K562 (cell line): ENCODE data around the gene IFI44L. TPM values are rescaled to one million over a fixed set of nuclear protein-coding genes. Genes with fewer than 3 reads are reported as not detected.

Source experiments
- ATAC-seq: fragments of 200-7000 bp; cut with Tn5 transposase; 3 replicates; pipeline ENCODE4 v1.9.1; 2020; ENCODE audit warnings: moderate library complexity
- BruUV-seq: library from RNA; stranded (reverse); fragments of 400-500 nt; replicated peaks from 2 replicates; lab custom pipeline; 2021; lab: Mats Ljungman, UMichigan
- CTCF ChIA-PET: fragments of 300-600 bp; formaldehyde crosslinking; extraction: SDS; loops from one replicate; lab custom pipeline; 2021; ENCODE audit warnings: low intra/inter-chr PET ratio; lab: Yijun Ruan, JAX
- POLR2A ChIA-PET: fragments of 300-600, 350-650 bp; sonication (Branson Sonifier 250); formaldehyde crosslinking; extraction: SDS; loops from one replicate; lab custom pipeline; 2021; ENCODE audit warnings: antibody characterized with exemption, inconsistent platforms; lab: Yijun Ruan, JAX
- DNase-seq, 4 experiments: peaks; one replicate each; pipeline versions ENCODE4 v3.0.0 to v3.0.0-alpha.2; 2011 to 2018; ENCODE audit warnings: low spot score in 3 of 4, mixed read lengths in 3 of 4; ENCODE audit errors: extremely low read depth in 1 of 4
- FAIRE-seq: peaks from 2 replicates; lab custom pipeline; 2011; peaks lifted over from hg19 to GRCh38; lab: Jason Lieb, UNC
- H2AFZ ChIP-seq: 2 replicates; pipeline ENCODE4 v1.6.0; 2011; ENCODE audit warnings: low read depth, low read length, control low read depth, inconsistent platforms
- H3K27ac ChIP-seq: fragments of 200-600 bp; 3 replicates; pipeline ENCODE4 v1.8.0; 2011; ENCODE audit warnings: low read depth, mild to moderate bottlenecking, control low read depth, inconsistent platforms, low read length, moderate library complexity, mixed read lengths; ENCODE audit errors: extremely low read depth
- H3K27me3 ChIP-seq, 2 experiments: fragments of 300-600 bp in 1 of 2; 2 replicates in 1 of 2; 3 replicates in 1 of 2; pipeline versions ENCODE4 v1.6.0 to v1.8.0; 2011; ENCODE audit warnings: inconsistent platforms in 2 of 2, low read length in 2 of 2, mild to moderate bottlenecking in 1 of 2, mixed read lengths in 1 of 2, moderate library complexity in 1 of 2; ENCODE audit not compliant: control insufficient read depth in 2 of 2, insufficient read depth in 2 of 2
- H3K36me3 ChIP-seq: fragments of 300-600 bp; 3 replicates; pipeline ENCODE4 v1.8.0; 2011; ENCODE audit warnings: mild to moderate bottlenecking, low read length, inconsistent platforms; ENCODE audit not compliant: control insufficient read depth, insufficient read depth
- H3K4me1 ChIP-seq, 2 experiments: fragments of 200-600 bp in 1 of 2; replicated peaks in 1 of 2; 2 replicates in 1 of 2; 3 replicates in 1 of 2; pipeline versions ENCODE4 v1.5.1 to v1.8.0; 2011; ENCODE audit warnings: inconsistent platforms in 2 of 2, low read length in 2 of 2, mild to moderate bottlenecking in 1 of 2, mixed read lengths in 1 of 2, moderate library complexity in 1 of 2; ENCODE audit not compliant: control insufficient read depth in 2 of 2, insufficient read depth in 2 of 2
- H3K4me2 ChIP-seq: 2 replicates; pipeline ENCODE4 v1.6.1; 2011; ENCODE audit warnings: low read length, control low read depth, inconsistent platforms, mixed read lengths; ENCODE audit not compliant: insufficient read depth
- H3K4me3 ChIP-seq: fragments of 200-600 bp; sonication (generic), shearing (Covaris generic); 2 replicates; pipeline ENCODE4 v1.5.1; 2016; ENCODE audit warnings: control low read depth, inconsistent platforms
- H3K79me2 ChIP-seq: fragments of 200-600 bp; 3 replicates; pipeline ENCODE4 v1.8.0; 2011; ENCODE audit warnings: low read length, inconsistent platforms; ENCODE audit not compliant: control insufficient read depth, insufficient read depth
- H3K9ac ChIP-seq, 2 experiments: 2 replicates each; pipeline versions ENCODE4 v1.6.0 to v1.6.1; 2011; ENCODE audit warnings: low read depth in 2 of 2, low read length in 2 of 2, control low read depth in 1 of 2, inconsistent platforms in 1 of 2, mild to moderate bottlenecking in 1 of 2, mixed read lengths in 1 of 2; ENCODE audit not compliant: insufficient read depth in 1 of 2
- H3K9me1 ChIP-seq: one replicate; pipeline ENCODE4 v1.6.0; 2011; ENCODE audit warnings: inconsistent platforms, mild to moderate bottlenecking, low read length, moderate library complexity; ENCODE audit not compliant: control insufficient read depth, insufficient read depth
- H3K9me3 ChIP-seq: replicated peaks from 2 replicates; pipeline ENCODE4 v1.5.1; 2011; ENCODE audit warnings: low read depth, low read length, inconsistent platforms; ENCODE audit not compliant: control insufficient read depth, insufficient read depth
- H4K20me1 ChIP-seq: replicated peaks from 2 replicates; pipeline ENCODE4 v1.6.1; 2011; ENCODE audit warnings: low read length, inconsistent platforms, mixed read lengths; ENCODE audit not compliant: control insufficient read depth, insufficient read depth
- ATF6 ChIP-seq: sonication (generic); formaldehyde crosslinking; IDR thresholded peaks from 2 replicates; pipeline ENCODE4 v1.4.0; 2020; ENCODE audit warnings: mild to moderate bottlenecking, missing genetic modification reagents
- BCL6 ChIP-seq: fragments of 250-450 bp; sonication (Bioruptor Pico); IDR thresholded peaks from 2 replicates; pipeline ENCODE4 v1.4.0; 2020
- CBFA2T3 ChIP-seq: fragments of 450-650 bp; IDR thresholded peaks from 2 replicates; pipeline ENCODE4 v1.6.1; 2017
- HOMEZ ChIP-seq: fragments of 250-450 bp; sonication (Bioruptor Pico); IDR thresholded peaks from 2 replicates; pipeline ENCODE4 v1.4.0; 2020; ENCODE audit warnings: mild to moderate bottlenecking, moderate library complexity
- MCM7 ChIP-seq, 2 experiments: fragments of 450-650 bp; IDR thresholded peaks; 2 replicates each; pipeline ENCODE4 v1.6.1; 2016 to 2018
- MEF2A ChIP-seq: IDR thresholded peaks from 2 replicates; pipeline ENCODE4 v1.6.1; 2011; ENCODE audit warnings: low read depth, mild to moderate bottlenecking, low read length, moderate library complexity; ENCODE audit not compliant: control insufficient read depth
- NR2C1 ChIP-seq, 2 experiments: fragments of 450-650 bp; IDR thresholded peaks; 2 replicates each; pipeline ENCODE4 v1.6.1; 2017; ENCODE audit warnings: mild to moderate bottlenecking in 2 of 2, antibody characterized with exemption in 1 of 2, inconsistent platforms in 1 of 2, missing compliant biosample characterization in 1 of 2, missing genetic modification characterization in 1 of 2
- POLR2H ChIP-seq: IDR thresholded peaks from 2 replicates; pipeline ENCODE4 v1.6.1; 2016; ENCODE audit warnings: missing genetic modification characterization, low read depth, mild to moderate bottlenecking, control low read depth, missing compliant biosample characterization, moderate library complexity
- RB1 ChIP-seq: fragments of 450-650 bp; IDR thresholded peaks from 2 replicates; pipeline ENCODE4 v1.6.1; 2017; ENCODE audit warnings: low read depth, mild to moderate bottlenecking
- RBFOX2 ChIP-seq: fragments of 200-400 bp; formaldehyde crosslinking; IDR thresholded peaks from 2 replicates; pipeline ENCODE4 v1.6.1; 2017; ENCODE audit warnings: low read depth, mild to moderate bottlenecking, low read length, moderate library complexity
- SAFB2 ChIP-seq: fragments of 200-400 bp; formaldehyde crosslinking; IDR thresholded peaks from 2 replicates; pipeline ENCODE4 v1.6.1; 2018; ENCODE audit warnings: borderline replicate concordance, low read length, low read depth, moderate library complexity; ENCODE audit not compliant: severe bottlenecking
- TOE1 ChIP-seq, 2 experiments: fragments of 450-650 bp in 1 of 2; sonication (generic) in 1 of 2; formaldehyde crosslinking in 1 of 2; IDR thresholded peaks; 2 replicates each; pipeline versions ENCODE4 v1.7.1 to v1.8.0; 2016 to 2022; ENCODE audit warnings: borderline replicate concordance in 2 of 2, mild to moderate bottlenecking in 2 of 2, antibody characterized with exemption in 1 of 2, inconsistent platforms in 1 of 2, low read depth in 1 of 2, missing genetic modification reagents in 1 of 2, moderate library complexity in 1 of 2
- ZNF197 ChIP-seq: fragments of 200-800 bp; sonication (Bioruptor generic); IDR thresholded peaks from 2 replicates; pipeline ENCODE4 v1.6.1; 2016; ENCODE audit warnings: low read depth, missing genetic modification characterization, missing compliant biosample characterization
- ZNF217 ChIP-seq: sonication (generic); formaldehyde crosslinking; IDR thresholded peaks from 2 replicates; pipeline ENCODE4 v1.8.0; 2022; ENCODE audit warnings: mild to moderate bottlenecking, missing genetic modification reagents
- ZNF395 ChIP-seq: fragments of 200-800 bp; sonication (Bioruptor generic); IDR thresholded peaks from 2 replicates; pipeline ENCODE4 v1.6.1; 2017; ENCODE audit warnings: missing genetic modification characterization, missing compliant biosample characterization
- ZNF431 ChIP-seq: sonication (generic); formaldehyde crosslinking; IDR thresholded peaks from 2 replicates; pipeline ENCODE4 v1.8.0; 2022; ENCODE audit warnings: mild to moderate bottlenecking, missing genetic modification reagents
- ZNF436 ChIP-seq: fragments of 250-450, 450-650 bp; sonication (Bioruptor Pico); formaldehyde crosslinking; IDR thresholded peaks from 2 replicates; pipeline ENCODE4 v1.7.0; 2020; ENCODE audit warnings: mild to moderate bottlenecking
- WGBS: fragments of 100-300 bp; shearing (Covaris generic); methylation state at CpG from one replicate; pipeline ENCODE4 v1.1.6; 2016; ENCODE audit warnings: low coverage, mixed read lengths; ENCODE audit not compliant: insufficient coverage; ENCODE audit errors: missing lambda C conversion rate; 5-methylcytosine and 5-hydroxymethylcytosine counted together
- in situ Hi-C: fragments of 300-500 bp; cut with MboI; formaldehyde crosslinking; loops from 4 replicates; pipeline ENCODE4 v1.15.0; 2018; ENCODE audit warnings: inconsistent platforms, mixed read lengths
- intact Hi-C: fragments of 100-400 bp; cut with micrococcal nuclease; formaldehyde crosslinking; loops from 2 replicates; pipeline ENCODE4 v1.14.2; 2022
- polyA plus RNA-seq, 8 experiments: library from polyadenylated mRNA; depleted of rRNA in 4 of 8; stranded (reverse) in 5 of 8; unstranded in 3 of 8; fragments of >200 nt; fragmentation: Nextera tagmentation in 2 of 8; fragmentation: Illumina TruSeq in 1 of 8; extraction: Ambion mirVana in 2 of 8; extraction: Trizol in 1 of 8; gene quantifications; 2 replicates each; pipeline versions ENCODE4 v1.2.1 to v1.2.3, GENCODE V29; 2011 to 2014; ENCODE audit warnings: inconsistent platforms in 1 of 8, missing spikeins in 1 of 8
- total RNA-seq, 7 experiments: library from RNA; depleted of rRNA in 6 of 7; stranded (reverse); fragments of >200 nt in 6 of 7; fragmentation: Illumina TruSeq in 2 of 7; extraction: Trizol in 2 of 7; gene quantifications; 2 replicates each; pipeline versions ENCODE4 v1.2.1 to v1.2.3, GENCODE V29; 2011 to 2021; ENCODE audit warnings: low replicate concordance in 1 of 7
- TF ChIP-seq, protein P1 (sequence below): fragments of 450-650 bp; IDR thresholded peaks from 2 replicates; pipeline ENCODE4 v1.6.1; 2016

Gene IFI44L
- total and polyA plus RNA-seq, 9 of the 15 experiments (the other 6 are each of a cell fraction or from before 2014, with no cell fraction given), result 0.04 to 0.22 TPM; not detected in 7

DNA sequence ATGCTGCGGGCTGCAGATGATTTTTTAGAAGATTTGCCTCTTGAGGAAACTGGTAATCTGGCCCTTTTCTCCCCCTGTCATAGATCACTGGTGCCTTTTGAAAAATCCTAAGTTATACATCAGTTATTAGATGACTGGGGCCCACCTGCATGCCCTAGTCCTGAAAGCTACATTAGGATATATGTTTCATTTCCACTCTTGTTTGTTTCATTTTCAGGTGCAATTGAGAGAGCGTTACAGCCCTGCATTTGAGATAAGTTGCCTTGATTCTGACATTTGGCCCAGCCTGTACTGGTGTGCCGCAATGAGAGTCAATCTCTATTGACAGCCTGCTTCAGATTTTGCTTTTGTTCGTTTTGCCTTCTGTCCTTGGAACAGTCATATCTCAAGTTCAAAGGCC is 21.3 kb downstream of the IFI44L start:
- intact Hi-C loops, result no loop called here
- no peak for ATAC-seq
- TF ChIP-seq RBFOX2 (no peak), BCL6 (no peak), ZNF217 (CRISPR knock-in tag) (no peak), CBFA2T3 (no peak), ZNF395 (CRISPR knock-in tag) (no peak), POLR2H (tag) (no peak), MEF2A (no peak), ZNF197 (CRISPR knock-in tag) (no peak), RB1 (no peak), TOE1 (IDR thresholded peaks at IDR 0.05; ENCODE audit: borderline replicate concordance) (no peak), TOE1 (CRISPR knock-in tag; IDR thresholded peaks at IDR 0.05; ENCODE audit: borderline replicate concordance, low read depth) (no peak), NR2C1 (IDR thresholded peaks at IDR 0.05) (no peak), NR2C1 (tag; IDR thresholded peaks at IDR 0.05) (no peak), ZNF436 (CRISPR knock-in tag) (no peak), HOMEZ (no peak), ATF6 (CRISPR knock-in tag) (no peak), SAFB2 (no peak), MCM7 (IDR thresholded peaks at IDR 0.05) (no peak), ZNF431 (CRISPR knock-in tag) (no peak)
- TF ChIP-seq, protein P1, sequence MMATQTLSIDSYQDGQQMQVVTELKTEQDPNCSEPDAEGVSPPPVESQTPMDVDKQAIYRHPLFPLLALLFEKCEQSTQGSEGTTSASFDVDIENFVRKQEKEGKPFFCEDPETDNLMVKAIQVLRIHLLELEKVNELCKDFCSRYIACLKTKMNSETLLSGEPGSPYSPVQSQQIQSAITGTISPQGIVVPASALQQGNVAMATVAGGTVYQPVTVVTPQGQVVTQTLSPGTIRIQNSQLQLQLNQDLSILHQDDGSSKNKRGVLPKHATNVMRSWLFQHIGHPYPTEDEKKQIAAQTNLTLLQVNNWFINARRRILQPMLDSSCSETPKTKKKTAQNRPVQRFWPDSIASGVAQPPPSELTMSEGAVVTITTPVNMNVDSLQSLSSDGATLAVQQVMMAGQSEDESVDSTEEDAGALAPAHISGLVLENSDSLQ, result no peak

More for the DNA sequence above, 21.3 kb downstream of the IFI44L start:
- H3K4me2 ChIP-seq, result no peak overlapping the region
- H3K4me3 ChIP-seq, result no peak overlapping the region
- WGBS, result 4% methylated on average over 4 of the region's 4 CpGs
- POLR2A ChIA-PET, result no interaction called here
- no peak overlapping the region for H3K9ac ChIP-seq
- no peak overlapping the region for H2AFZ ChIP-seq
- in situ Hi-C loops, result no loop called here
- no peaks in the 10 kb centered on the region for H3K36me3 ChIP-seq
- H3K27me3 ChIP-seq, result no peaks in the 10 kb centered on the region
- FAIRE-seq, result no peak
- BruUV-seq, result no TSS peak
- CTCF ChIA-PET, result no interaction called here
- no peaks in the 10 kb centered on the region for H4K20me1 ChIP-seq
- DNase-seq, result no peak
- H3K9me3 ChIP-seq, result no peaks in the 10 kb centered on the region
- H3K9me1 ChIP-seq, result no peaks in the 10 kb centered on the region
- H3K79me2 ChIP-seq, result no peaks in the 10 kb centered on the region
- no peak overlapping the region for H3K27ac ChIP-seq
- H3K4me1 ChIP-seq, result no peaks in the 10 kb centered on the region
